ENCODE data around the gene CCR6.

GRCh38 chr6:167146977-167147376 is 24.1 kb downstream of the CCR6 start:
- TF ChIP-seq CTCF (IDR thresholded peaks at IDR 0.05) (no peak), POLR2A (IDR thresholded peaks at IDR 0.05) (no peak)
